ENCODE measurements around the gene MYLK3.

MYLK3 gene

DNA sequence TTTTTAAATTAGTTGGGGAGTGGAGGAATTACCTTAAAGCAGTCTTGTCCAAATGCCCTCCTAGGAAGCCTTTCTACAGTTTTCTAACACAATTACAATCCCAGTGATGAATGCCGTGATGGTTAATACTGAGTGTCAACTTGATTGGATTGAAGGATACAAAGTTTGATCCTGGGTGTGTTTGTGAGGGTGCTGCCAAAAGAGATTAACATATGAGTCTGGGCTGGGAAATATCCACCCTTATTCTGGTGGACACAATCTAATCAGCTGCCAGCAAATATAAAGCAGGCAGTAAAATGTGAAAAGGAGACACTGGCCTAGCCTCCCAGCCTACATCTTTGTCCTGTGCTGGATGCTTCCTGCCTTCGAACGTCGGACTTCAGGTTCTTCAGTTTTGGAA lies 46.5 kb downstream of the MYLK3 start (continued):
- TF ChIP-seq BACH2 (CRISPR knock-in tag; IDR thresholded peaks at IDR 0.05; ENCODE audit: borderline replicate concordance), result no peak
- TF ChIP-seq ZFP3 (CRISPR knock-in tag; IDR thresholded peaks at IDR 0.05), result no peak
- no peak for TF ChIP-seq GLIS3 (CRISPR knock-in tag; IDR thresholded peaks at IDR 0.05)
- TF ChIP-seq ARNTL (CRISPR knock-in tag; IDR thresholded peaks at IDR 0.05; ENCODE audit: borderline replicate concordance, low read depth), result no peak

DNA sequence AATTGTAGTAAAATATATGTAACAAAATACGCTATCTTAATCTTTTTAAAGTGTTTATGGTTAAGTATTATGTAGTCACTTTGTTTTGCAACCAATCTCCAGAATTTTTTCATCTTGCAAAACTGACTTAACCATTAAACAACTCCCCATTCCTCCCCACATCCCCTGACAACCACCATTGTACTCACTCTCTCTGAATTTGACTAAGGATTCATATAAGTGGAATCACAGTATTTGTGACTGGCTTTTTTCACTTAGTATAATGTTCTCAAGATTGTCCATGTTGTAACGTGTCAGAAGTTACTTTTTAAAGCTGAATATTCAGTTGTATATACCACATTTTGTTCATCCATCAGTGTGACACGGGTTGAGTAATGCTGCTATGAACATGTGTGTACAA lies 48.1 kb downstream of the MYLK3 start:
- no peak for ATAC-seq
- TF ChIP-seq CSDC2 (CRISPR knock-in tag; IDR thresholded peaks at IDR 0.05), result no peak

DNA sequence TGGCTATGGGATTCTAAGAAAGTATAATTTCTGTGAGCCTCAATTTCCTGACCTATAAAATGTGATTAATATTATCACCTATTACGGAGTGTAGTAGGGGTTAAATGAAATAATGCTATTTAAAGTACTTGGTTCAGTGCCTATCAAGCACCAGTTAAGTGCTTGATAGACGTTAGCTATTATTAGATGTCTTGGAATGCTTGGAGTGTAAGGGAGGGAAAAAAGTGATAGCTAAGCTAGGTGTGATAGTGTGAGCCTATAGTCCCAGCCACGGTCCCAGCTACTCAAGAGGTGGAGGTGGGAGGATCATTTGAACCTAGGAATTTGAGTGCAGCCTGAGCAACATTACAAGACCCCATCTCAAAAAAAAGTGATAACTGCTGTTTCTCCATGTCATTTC lies 51.2 kb downstream of the MYLK3 start:
- TF ChIP-seq RARB (CRISPR knock-in tag; IDR thresholded peaks at IDR 0.05), result no peak
- TF ChIP-seq ZC3H10 (CRISPR knock-in tag; IDR thresholded peaks at IDR 0.05), result no peak
- no peak for TF ChIP-seq OSR1 (CRISPR knock-in tag; IDR thresholded peaks at IDR 0.05)
- TF ChIP-seq TCF4 (CRISPR knock-in tag; IDR thresholded peaks at IDR 0.05; ENCODE audit: borderline replicate concordance), result no peak
- TF ChIP-seq, protein P1, sequence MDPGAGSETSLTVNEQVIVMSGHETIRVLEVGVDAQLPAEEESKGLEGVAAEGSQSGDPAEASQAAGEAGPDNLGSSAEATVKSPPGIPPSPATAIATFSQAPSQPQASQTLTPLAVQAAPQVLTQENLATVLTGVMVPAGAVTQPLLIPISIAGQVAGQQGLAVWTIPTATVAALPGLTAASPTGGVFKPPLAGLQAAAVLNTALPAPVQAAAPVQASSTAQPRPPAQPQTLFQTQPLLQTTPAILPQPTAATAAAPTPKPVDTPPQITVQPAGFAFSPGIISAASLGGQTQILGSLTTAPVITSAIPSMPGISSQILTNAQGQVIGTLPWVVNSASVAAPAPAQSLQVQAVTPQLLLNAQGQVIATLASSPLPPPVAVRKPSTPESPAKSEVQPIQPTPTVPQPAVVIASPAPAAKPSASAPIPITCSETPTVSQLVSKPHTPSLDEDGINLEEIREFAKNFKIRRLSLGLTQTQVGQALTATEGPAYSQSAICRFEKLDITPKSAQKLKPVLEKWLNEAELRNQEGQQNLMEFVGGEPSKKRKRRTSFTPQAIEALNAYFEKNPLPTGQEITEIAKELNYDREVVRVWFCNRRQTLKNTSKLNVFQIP (CRISPR knock-in tag; IDR thresholded peaks at IDR 0.05; ENCODE audit: borderline replicate concordance, low read depth), result no peak
- TF ChIP-seq, protein P2, sequence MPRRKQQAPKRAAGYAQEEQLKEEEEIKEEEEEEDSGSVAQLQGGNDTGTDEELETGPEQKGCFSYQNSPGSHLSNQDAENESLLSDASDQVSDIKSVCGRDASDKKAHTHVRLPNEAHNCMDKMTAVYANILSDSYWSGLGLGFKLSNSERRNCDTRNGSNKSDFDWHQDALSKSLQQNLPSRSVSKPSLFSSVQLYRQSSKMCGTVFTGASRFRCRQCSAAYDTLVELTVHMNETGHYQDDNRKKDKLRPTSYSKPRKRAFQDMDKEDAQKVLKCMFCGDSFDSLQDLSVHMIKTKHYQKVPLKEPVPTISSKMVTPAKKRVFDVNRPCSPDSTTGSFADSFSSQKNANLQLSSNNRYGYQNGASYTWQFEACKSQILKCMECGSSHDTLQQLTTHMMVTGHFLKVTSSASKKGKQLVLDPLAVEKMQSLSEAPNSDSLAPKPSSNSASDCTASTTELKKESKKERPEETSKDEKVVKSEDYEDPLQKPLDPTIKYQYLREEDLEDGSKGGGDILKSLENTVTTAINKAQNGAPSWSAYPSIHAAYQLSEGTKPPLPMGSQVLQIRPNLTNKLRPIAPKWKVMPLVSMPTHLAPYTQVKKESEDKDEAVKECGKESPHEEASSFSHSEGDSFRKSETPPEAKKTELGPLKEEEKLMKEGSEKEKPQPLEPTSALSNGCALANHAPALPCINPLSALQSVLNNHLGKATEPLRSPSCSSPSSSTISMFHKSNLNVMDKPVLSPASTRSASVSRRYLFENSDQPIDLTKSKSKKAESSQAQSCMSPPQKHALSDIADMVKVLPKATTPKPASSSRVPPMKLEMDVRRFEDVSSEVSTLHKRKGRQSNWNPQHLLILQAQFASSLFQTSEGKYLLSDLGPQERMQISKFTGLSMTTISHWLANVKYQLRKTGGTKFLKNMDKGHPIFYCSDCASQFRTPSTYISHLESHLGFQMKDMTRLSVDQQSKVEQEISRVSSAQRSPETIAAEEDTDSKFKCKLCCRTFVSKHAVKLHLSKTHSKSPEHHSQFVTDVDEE (CRISPR knock-in tag; IDR thresholded peaks at IDR 0.05), result no peak
- TF ChIP-seq GLIS3 (CRISPR knock-in tag; IDR thresholded peaks at IDR 0.05), result no peak
- no peak for TF ChIP-seq PPARA (CRISPR knock-in tag; IDR thresholded peaks at IDR 0.05; ENCODE audit: borderline replicate concordance)
- TF ChIP-seq, protein P3, sequence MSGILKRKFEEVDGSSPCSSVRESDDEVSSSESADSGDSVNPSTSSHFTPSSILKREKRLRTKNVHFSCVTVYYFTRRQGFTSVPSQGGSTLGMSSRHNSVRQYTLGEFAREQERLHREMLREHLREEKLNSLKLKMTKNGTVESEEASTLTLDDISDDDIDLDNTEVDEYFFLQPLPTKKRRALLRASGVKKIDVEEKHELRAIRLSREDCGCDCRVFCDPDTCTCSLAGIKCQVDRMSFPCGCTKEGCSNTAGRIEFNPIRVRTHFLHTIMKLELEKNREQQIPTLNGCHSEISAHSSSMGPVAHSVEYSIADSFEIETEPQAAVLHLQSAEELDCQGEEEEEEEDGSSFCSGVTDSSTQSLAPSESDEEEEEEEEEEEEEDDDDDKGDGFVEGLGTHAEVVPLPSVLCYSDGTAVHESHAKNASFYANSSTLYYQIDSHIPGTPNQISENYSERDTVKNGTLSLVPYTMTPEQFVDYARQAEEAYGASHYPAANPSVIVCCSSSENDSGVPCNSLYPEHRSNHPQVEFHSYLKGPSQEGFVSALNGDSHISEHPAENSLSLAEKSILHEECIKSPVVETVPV (CRISPR knock-in tag; IDR thresholded peaks at IDR 0.05), result no peak
- no peak for TF ChIP-seq TOX (CRISPR knock-in tag; IDR thresholded peaks at IDR 0.05; ENCODE audit: borderline replicate concordance)
- no peak for TF ChIP-seq ISL1 (CRISPR knock-in tag; IDR thresholded peaks at IDR 0.05)
- no peak for TF ChIP-seq SNAI2 (CRISPR knock-in tag; IDR thresholded peaks at IDR 0.05)
- TF ChIP-seq ESRRG (CRISPR knock-in tag; IDR thresholded peaks at IDR 0.05), result no peak
- no peak for TF ChIP-seq ZFP3 (CRISPR knock-in tag; IDR thresholded peaks at IDR 0.05)
- no peak for TF ChIP-seq ZFP30 (CRISPR knock-in tag; IDR thresholded peaks at IDR 0.05)
- no peak for TF ChIP-seq ARNTL (CRISPR knock-in tag; IDR thresholded peaks at IDR 0.05; ENCODE audit: borderline replicate concordance, low read depth)
- no peak for TF ChIP-seq ZNF565 (CRISPR knock-in tag; conservative IDR thresholded peaks at IDR 0.05; ENCODE audit: low read depth)
- no peak for TF ChIP-seq BACH2 (CRISPR knock-in tag; IDR thresholded peaks at IDR 0.05; ENCODE audit: borderline replicate concordance)
- TF ChIP-seq, protein P4, sequence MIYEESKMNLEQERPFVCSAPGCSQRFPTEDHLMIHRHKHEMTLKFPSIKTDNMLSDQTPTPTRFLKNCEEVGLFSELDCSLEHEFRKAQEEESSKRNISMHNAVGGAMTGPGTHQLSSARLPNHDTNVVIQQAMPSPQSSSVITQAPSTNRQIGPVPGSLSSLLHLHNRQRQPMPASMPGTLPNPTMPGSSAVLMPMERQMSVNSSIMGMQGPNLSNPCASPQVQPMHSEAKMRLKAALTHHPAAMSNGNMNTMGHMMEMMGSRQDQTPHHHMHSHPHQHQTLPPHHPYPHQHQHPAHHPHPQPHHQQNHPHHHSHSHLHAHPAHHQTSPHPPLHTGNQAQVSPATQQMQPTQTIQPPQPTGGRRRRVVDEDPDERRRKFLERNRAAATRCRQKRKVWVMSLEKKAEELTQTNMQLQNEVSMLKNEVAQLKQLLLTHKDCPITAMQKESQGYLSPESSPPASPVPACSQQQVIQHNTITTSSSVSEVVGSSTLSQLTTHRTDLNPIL (CRISPR knock-in tag; IDR thresholded peaks at IDR 0.05; ENCODE audit: low read depth), result no peak
- TF ChIP-seq, protein P5, sequence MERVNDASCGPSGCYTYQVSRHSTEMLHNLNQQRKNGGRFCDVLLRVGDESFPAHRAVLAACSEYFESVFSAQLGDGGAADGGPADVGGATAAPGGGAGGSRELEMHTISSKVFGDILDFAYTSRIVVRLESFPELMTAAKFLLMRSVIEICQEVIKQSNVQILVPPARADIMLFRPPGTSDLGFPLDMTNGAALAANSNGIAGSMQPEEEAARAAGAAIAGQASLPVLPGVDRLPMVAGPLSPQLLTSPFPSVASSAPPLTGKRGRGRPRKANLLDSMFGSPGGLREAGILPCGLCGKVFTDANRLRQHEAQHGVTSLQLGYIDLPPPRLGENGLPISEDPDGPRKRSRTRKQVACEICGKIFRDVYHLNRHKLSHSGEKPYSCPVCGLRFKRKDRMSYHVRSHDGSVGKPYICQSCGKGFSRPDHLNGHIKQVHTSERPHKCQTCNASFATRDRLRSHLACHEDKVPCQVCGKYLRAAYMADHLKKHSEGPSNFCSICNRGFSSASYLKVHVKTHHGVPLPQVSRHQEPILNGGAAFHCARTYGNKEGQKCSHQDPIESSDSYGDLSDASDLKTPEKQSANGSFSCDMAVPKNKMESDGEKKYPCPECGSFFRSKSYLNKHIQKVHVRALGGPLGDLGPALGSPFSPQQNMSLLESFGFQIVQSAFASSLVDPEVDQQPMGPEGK (CRISPR knock-in tag; IDR thresholded peaks at IDR 0.05; ENCODE audit: borderline replicate concordance), result no peak
- ATAC-seq, result no peak

All from SK-N-SH treated with all-trans-retinoic acid at 6 μM for 48 hours (cell line).